ENCODE measurements around the gene ZNF668. TPM values are rescaled to one million over a fixed set of nuclear protein-coding genes. Genes with fewer than 3 reads are reported as not detected.

ZNF668 gene
- polyA plus RNA-seq, 1 of the 3 experiments (the other 2 are of a cell fraction) = 13.6 TPM

DNA sequence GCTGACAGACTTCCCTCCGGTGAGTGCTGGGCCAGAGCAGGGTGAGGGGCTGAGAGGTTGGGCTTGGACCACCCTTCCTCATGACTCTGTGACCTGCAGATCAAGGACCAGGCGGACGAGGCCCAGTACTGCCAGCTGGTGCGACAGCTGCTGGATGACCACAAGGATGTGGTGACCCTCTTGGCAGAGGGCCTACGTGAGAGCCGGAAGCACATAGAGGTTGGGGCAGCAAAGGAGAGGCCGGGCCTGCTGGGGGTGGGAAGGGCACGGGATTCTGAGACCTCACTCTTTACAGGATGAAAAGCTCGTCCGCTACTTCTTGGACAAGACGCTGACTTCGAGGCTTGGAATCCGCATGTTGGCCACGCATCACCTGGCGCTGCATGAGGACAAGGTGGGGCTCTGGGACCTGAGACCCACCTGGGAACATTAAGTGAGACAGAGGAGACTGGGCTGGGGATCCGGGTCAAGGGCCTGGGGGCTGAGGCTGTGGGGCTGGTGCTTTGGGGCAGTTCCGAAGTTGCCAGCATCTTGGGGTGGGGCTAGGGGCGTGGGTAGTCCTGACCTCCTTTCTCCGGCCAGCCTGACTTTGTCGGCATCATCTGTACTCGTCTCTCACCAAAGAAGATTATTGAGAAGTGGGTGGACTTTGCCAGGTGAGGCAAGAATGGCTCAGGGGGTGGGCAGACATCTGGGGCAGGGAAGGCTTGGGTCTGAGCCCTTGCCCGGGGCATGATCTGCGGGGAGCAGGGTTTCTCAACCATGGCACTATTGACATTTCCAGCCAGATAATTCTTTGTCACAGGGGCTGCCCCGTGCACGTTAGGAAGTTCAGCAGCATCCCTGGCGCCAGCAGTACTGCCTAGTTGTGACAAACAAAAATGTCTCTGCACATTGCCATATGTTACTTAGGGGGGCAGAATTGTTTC, 36.3 kb upstream of the ZNF668 start:
- Histone ChIP-seq H3K9me3 (no peaks in the 10 kb centered on the region), H3K27ac (ENCODE audit: low read depth in 2 of 2, low read length in 1 of 2) (no peak overlapping the region), H3K4me1 (ENCODE audit: control insufficient read depth in 1 of 2, insufficient read depth in 2 of 2, low read depth in 1 of 2, low read length in 1 of 2) (peaks cover 8 to 25% of the 10 kb centered on the region in 2 experiments; a peak in 2 of 4 replicates), H3K36me3 (replicated peaks in 1 of 2; ENCODE audit: control insufficient read depth in 1 of 2, insufficient read depth in 2 of 2, low read length in 1 of 2) (peaks cover 19 to 36% of the 10 kb centered on the region in 2 experiments), H3K4me3 (ENCODE audit: low read depth in 2 of 2, low read length in 1 of 2) (no peak overlapping the region), H2AFZ (ENCODE audit: low read depth) (no peak overlapping the region), H3F3A (replicated peaks; ENCODE audit: insufficient read depth) (peaks cover 14% of the 10 kb centered on the region), H3K4me2 (no peak overlapping the region), H3K9ac (no peak overlapping the region), H3K27me3 (ENCODE audit: insufficient read depth) (no peaks in the 10 kb centered on the region), H4K20me1 (ENCODE audit: insufficient read depth) (no peaks in the 10 kb centered on the region), H3K79me2 (ENCODE audit: insufficient read depth) (peaks cover 23% of the 10 kb centered on the region), H3K9me2 (no peaks in the 10 kb centered on the region)
- 89% methylated on average over 16 of the region's 26 CpGs for WGBS (ENCODE audit: low lambda C conversion rate)
- DNase-seq = no peak
- CTCF ChIA-PET = interaction anchor here (1.1 to 1.3 kb wide), 2 partner anchors 24 to 36 kb away, joined by 3 read pairs; no protein-coding TSS in a partner anchor
- TF ChIP-seq, protein P1, sequence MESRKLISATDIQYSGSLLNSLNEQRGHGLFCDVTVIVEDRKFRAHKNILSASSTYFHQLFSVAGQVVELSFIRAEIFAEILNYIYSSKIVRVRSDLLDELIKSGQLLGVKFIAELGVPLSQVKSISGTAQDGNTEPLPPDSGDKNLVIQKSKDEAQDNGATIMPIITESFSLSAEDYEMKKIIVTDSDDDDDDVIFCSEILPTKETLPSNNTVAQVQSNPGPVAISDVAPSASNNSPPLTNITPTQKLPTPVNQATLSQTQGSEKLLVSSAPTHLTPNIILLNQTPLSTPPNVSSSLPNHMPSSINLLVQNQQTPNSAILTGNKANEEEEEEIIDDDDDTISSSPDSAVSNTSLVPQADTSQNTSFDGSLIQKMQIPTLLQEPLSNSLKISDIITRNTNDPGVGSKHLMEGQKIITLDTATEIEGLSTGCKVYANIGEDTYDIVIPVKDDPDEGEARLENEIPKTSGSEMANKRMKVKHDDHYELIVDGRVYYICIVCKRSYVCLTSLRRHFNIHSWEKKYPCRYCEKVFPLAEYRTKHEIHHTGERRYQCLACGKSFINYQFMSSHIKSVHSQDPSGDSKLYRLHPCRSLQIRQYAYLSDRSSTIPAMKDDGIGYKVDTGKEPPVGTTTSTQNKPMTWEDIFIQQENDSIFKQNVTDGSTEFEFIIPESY (IDR thresholded peaks at IDR 0.05; ENCODE audit: borderline replicate concordance, low read depth) = no peak
- TF ChIP-seq, protein P2, sequence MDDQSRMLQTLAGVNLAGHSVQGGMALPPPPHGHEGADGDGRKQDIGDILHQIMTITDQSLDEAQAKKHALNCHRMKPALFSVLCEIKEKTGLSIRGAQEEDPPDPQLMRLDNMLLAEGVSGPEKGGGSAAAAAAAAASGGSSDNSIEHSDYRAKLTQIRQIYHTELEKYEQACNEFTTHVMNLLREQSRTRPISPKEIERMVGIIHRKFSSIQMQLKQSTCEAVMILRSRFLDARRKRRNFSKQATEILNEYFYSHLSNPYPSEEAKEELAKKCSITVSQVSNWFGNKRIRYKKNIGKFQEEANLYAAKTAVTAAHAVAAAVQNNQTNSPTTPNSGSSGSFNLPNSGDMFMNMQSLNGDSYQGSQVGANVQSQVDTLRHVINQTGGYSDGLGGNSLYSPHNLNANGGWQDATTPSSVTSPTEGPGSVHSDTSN (IDR thresholded peaks at IDR 0.05) = no peak
- TF ChIP-seq YY1 (IDR thresholded peaks at IDR 0.05; ENCODE audit: low read depth) = no peak
- TF ChIP-seq RFX5 (IDR thresholded peaks at IDR 0.05; ENCODE audit: low read length) = no peak
- TF ChIP-seq NFIC (IDR thresholded peaks at IDR 0.05; ENCODE audit: borderline replicate concordance) = no peak
- TF ChIP-seq SMC3 (IDR thresholded peaks at IDR 0.05; ENCODE audit: low read depth, low read length) = no peak
- TF ChIP-seq, protein P3, sequence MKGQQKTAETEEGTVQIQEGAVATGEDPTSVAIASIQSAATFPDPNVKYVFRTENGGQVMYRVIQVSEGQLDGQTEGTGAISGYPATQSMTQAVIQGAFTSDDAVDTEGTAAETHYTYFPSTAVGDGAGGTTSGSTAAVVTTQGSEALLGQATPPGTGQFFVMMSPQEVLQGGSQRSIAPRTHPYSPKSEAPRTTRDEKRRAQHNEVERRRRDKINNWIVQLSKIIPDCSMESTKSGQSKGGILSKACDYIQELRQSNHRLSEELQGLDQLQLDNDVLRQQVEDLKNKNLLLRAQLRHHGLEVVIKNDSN (IDR thresholded peaks at IDR 0.05; ENCODE audit: borderline replicate concordance, low read depth) = no peak
- no peak for TF ChIP-seq RCOR1 (IDR thresholded peaks at IDR 0.05; ENCODE audit: low read length)
- TF ChIP-seq GATA2 (CRISPR knock-in tag; IDR thresholded peaks at IDR 0.05) = no peak
- no peak for TF ChIP-seq MXI1 (IDR thresholded peaks at IDR 0.05; ENCODE audit: low read depth, low read length)
- TF ChIP-seq CHD2 (IDR thresholded peaks at IDR 0.05; ENCODE audit: low read length, partially characterized antibody) = no peak
- TF ChIP-seq, protein P4, sequence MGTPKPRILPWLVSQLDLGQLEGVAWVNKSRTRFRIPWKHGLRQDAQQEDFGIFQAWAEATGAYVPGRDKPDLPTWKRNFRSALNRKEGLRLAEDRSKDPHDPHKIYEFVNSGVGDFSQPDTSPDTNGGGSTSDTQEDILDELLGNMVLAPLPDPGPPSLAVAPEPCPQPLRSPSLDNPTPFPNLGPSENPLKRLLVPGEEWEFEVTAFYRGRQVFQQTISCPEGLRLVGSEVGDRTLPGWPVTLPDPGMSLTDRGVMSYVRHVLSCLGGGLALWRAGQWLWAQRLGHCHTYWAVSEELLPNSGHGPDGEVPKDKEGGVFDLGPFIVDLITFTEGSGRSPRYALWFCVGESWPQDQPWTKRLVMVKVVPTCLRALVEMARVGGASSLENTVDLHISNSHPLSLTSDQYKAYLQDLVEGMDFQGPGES (IDR thresholded peaks at IDR 0.05; ENCODE audit: low read depth, low read length) = no peak
- no peak for TF ChIP-seq JUND (IDR thresholded peaks at IDR 0.05)
- TF ChIP-seq, protein P5, sequence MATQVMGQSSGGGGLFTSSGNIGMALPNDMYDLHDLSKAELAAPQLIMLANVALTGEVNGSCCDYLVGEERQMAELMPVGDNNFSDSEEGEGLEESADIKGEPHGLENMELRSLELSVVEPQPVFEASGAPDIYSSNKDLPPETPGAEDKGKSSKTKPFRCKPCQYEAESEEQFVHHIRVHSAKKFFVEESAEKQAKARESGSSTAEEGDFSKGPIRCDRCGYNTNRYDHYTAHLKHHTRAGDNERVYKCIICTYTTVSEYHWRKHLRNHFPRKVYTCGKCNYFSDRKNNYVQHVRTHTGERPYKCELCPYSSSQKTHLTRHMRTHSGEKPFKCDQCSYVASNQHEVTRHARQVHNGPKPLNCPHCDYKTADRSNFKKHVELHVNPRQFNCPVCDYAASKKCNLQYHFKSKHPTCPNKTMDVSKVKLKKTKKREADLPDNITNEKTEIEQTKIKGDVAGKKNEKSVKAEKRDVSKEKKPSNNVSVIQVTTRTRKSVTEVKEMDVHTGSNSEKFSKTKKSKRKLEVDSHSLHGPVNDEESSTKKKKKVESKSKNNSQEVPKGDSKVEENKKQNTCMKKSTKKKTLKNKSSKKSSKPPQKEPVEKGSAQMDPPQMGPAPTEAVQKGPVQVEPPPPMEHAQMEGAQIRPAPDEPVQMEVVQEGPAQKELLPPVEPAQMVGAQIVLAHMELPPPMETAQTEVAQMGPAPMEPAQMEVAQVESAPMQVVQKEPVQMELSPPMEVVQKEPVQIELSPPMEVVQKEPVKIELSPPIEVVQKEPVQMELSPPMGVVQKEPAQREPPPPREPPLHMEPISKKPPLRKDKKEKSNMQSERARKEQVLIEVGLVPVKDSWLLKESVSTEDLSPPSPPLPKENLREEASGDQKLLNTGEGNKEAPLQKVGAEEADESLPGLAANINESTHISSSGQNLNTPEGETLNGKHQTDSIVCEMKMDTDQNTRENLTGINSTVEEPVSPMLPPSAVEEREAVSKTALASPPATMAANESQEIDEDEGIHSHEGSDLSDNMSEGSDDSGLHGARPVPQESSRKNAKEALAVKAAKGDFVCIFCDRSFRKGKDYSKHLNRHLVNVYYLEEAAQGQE (IDR thresholded peaks at IDR 0.05; ENCODE audit: low read depth, low read length) = no peak
- TF ChIP-seq, protein P6, sequence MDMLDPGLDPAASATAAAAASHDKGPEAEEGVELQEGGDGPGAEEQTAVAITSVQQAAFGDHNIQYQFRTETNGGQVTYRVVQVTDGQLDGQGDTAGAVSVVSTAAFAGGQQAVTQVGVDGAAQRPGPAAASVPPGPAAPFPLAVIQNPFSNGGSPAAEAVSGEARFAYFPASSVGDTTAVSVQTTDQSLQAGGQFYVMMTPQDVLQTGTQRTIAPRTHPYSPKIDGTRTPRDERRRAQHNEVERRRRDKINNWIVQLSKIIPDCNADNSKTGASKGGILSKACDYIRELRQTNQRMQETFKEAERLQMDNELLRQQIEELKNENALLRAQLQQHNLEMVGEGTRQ (IDR thresholded peaks at IDR 0.05; ENCODE audit: borderline replicate concordance, low read depth, low read length) = no peak
- no peak for TF ChIP-seq TEAD4 (IDR thresholded peaks at IDR 0.05; ENCODE audit: borderline replicate concordance, insufficient read depth)
- TF ChIP-seq RAD21 (IDR thresholded peaks at IDR 0.05; ENCODE audit: low read length) = no peak
- no peak for TF ChIP-seq ELF1 (IDR thresholded peaks at IDR 0.05)
- TF ChIP-seq NRF1 (IDR thresholded peaks at IDR 0.05; ENCODE audit: low read depth, low read length) = no peak
- POLR2A ChIA-PET = no interaction called here

All from SK-N-SH (cell line).